ENCODE results near the gene LHX4. TPM values are rescaled to one million over a fixed set of nuclear protein-coding genes. Genes with fewer than 3 reads are reported as not detected.

LHX4 gene
- total RNA-seq, 4 donors from 2014 or later: not detected

GRCh38 chr1:180249725-180250498, 19.8 kb downstream of the LHX4 start:
- no peak for TF ChIP-seq EP300 (IDR thresholded peaks at IDR 0.05)
- TF ChIP-seq POLR2A (IDR thresholded peaks at IDR 0.05): no peak
- no peak for TF ChIP-seq POLR2AphosphoS5 (IDR thresholded peaks at IDR 0.05)
- no peak for TF ChIP-seq CTCF (IDR thresholded peaks at IDR 0.05)
- H3K4me1 ChIP-seq: no peaks in the 10 kb centered on the region
- peaks cover 66% of the 10 kb centered on the region for H3K27me3 ChIP-seq
- no peak overlapping the region for H3K27ac ChIP-seq
- no peaks in the 10 kb centered on the region for H3K9me3 ChIP-seq
- no peak overlapping the region for H3K4me3 ChIP-seq
- no peaks in the 10 kb centered on the region for H3K36me3 ChIP-seq
- peak; percentile 20 for ATAC-seq
- WGBS, 2 donors (ENCODE audit: low coverage in 1 of 2): 86 to 91% methylated on average over 3 to 7 of the region's 13 CpGs

GRCh38 chr1:180250499-180250770, 20.4 kb downstream of the LHX4 start:
- Histone ChIP-seq H3K27ac (no peak overlapping the region), H3K4me3 (no peak overlapping the region), H3K36me3 (no peaks in the 10 kb centered on the region), H3K4me1 (no peaks in the 10 kb centered on the region), H3K27me3 (peaks cover 66% of the 10 kb centered on the region), H3K9me3 (no peaks in the 10 kb centered on the region)
- WGBS, 2 donors (ENCODE audit: low coverage in 1 of 2): no CpG with 5 or more reads among the region's 7 CpGs
- TF ChIP-seq POLR2AphosphoS5 (IDR thresholded peaks at IDR 0.05) (no peak), POLR2A (IDR thresholded peaks at IDR 0.05) (no peak), EP300 (IDR thresholded peaks at IDR 0.05) (no peak), CTCF (IDR thresholded peaks at IDR 0.05) (no peak)
- no peak for ATAC-seq

GRCh38 chr1:180250883-180251509, 20.9 kb downstream of the LHX4 start:
- no peaks in the 10 kb centered on the region for H3K9me3 ChIP-seq
- no peak overlapping the region for H3K27ac ChIP-seq
- no peak for TF ChIP-seq EP300 (IDR thresholded peaks at IDR 0.05)
- TF ChIP-seq CTCF (IDR thresholded peaks at IDR 0.05): no peak
- no peak for TF ChIP-seq POLR2A (IDR thresholded peaks at IDR 0.05)
- TF ChIP-seq POLR2AphosphoS5 (IDR thresholded peaks at IDR 0.05): no peak
- H3K27me3 ChIP-seq: peaks cover 66% of the 10 kb centered on the region
- no peak overlapping the region for H3K4me3 ChIP-seq
- WGBS, 2 donors (ENCODE audit: low coverage in 1 of 2): 67 to 72% methylated on average over 4 to 11 of the region's 16 CpGs
- H3K4me1 ChIP-seq: no peaks in the 10 kb centered on the region
- no peaks in the 10 kb centered on the region for H3K36me3 ChIP-seq
- ATAC-seq: no peak

- ATAC-seq: no peak
- Histone ChIP-seq H3K4me1 (no peaks in the 10 kb centered on the region), H3K4me3 (no peak overlapping the region), H3K27ac (no peak overlapping the region), H3K9me3 (no peaks in the 10 kb centered on the region), H3K27me3 (peaks cover 72% of the 10 kb centered on the region), H3K36me3 (no peaks in the 10 kb centered on the region)
- TF ChIP-seq POLR2A (IDR thresholded peaks at IDR 0.05) (no peak), POLR2AphosphoS5 (IDR thresholded peaks at IDR 0.05) (no peak), EP300 (IDR thresholded peaks at IDR 0.05) (no peak), CTCF (IDR thresholded peaks at IDR 0.05) (no peak)
- WGBS, 2 donors (ENCODE audit: low coverage in 1 of 2): 78 to 100% methylated on average over 1 to 3 of the region's 9 CpGs
Observed at GRCh38 chr1:180251526-180252305, 21.7 kb downstream of the LHX4 start.

Data from gastroesophageal sphincter (tissue), 4 donors.